NAMALWA (cell line): ENCODE measurements around the gene ATP13A3.

ENCODE experiments used
- DNase-seq: peaks from one replicate; pipeline ENCODE4 v3.0.0-alpha.2; 2015; ENCODE audit warnings: low spot score

Gene ATP13A3

GRCh38 chr3:194369522-194370279, 117.1 kb downstream of the ATP13A3 start, which contains the start of gene LRRC15:
Gene LRRC15 (minus strand): TSS chr3:194369743. CDS start chr3:194361043, 8,700 bp downstream.
- DNase-seq, result no peak

- DNase-seq, result no peak
Observed at GRCh38 chr3:194368918-194369317, 117.9 kb downstream of the ATP13A3 start.

- DNase-seq, result peak; percentile 69
Observed at GRCh38 chr3:194367992-194368841, 118.6 kb downstream of the ATP13A3 start.

GRCh38 chr3:194365978-194366490, 120.8 kb downstream of the ATP13A3 start:
- DNase-seq, result no peak

- no peak for DNase-seq
Observed at GRCh38 chr3:194365526-194365925, 121.3 kb downstream of the ATP13A3 start.

GRCh38 chr3:194364652-194365434, 122.0 kb downstream of the ATP13A3 start:
- DNase-seq, result no peak

GRCh38 chr3:194364314-194364651, 122.5 kb downstream of the ATP13A3 start:
- DNase-seq, result no peak

GRCh38 chr3:194360568-194360967, 126.2 kb downstream of the ATP13A3 start:
- DNase-seq, result no peak

GRCh38 chr3:194357681-194358080, 129.1 kb downstream of the ATP13A3 start:
- no peak for DNase-seq

GRCh38 chr3:194355379-194355778, 131.4 kb downstream of the ATP13A3 start:
- DNase-seq, result no peak

GRCh38 chr3:194354315-194354714, 132.5 kb downstream of the ATP13A3 start:
- no peak for DNase-seq
